Activated CD4-positive, alpha-beta T cell treated with anti-CD3 and anti-CD28 coated beads, Interleukin-2, amount 50 U/mL, for 16 hours (primary cell): ENCODE measurements around the gene FUBP3.
"Not testable (repeated sequence)": the region's sequence is repeated elsewhere in the genome, so short reads cannot be mapped to it uniquely, and the experiment has no call there.

Experiments
- DNase-seq: peaks from one replicate; pipeline ENCODE4 v3.0.0-alpha.2; 2020

FUBP3 gene

GRCh38 chr9:130664251-130665028 is 85.1 kb downstream of the FUBP3 start, which contains the start of gene PRDM12:
PRDM12 (plus strand) TSS chr9:130664594; CDS start chr9:130664654, 60 bp downstream.
- no peak for DNase-seq

GRCh38 chr9:130665029-130665430 is 85.7 kb downstream of the FUBP3 start:
- DNase-seq = no peak

DNA sequence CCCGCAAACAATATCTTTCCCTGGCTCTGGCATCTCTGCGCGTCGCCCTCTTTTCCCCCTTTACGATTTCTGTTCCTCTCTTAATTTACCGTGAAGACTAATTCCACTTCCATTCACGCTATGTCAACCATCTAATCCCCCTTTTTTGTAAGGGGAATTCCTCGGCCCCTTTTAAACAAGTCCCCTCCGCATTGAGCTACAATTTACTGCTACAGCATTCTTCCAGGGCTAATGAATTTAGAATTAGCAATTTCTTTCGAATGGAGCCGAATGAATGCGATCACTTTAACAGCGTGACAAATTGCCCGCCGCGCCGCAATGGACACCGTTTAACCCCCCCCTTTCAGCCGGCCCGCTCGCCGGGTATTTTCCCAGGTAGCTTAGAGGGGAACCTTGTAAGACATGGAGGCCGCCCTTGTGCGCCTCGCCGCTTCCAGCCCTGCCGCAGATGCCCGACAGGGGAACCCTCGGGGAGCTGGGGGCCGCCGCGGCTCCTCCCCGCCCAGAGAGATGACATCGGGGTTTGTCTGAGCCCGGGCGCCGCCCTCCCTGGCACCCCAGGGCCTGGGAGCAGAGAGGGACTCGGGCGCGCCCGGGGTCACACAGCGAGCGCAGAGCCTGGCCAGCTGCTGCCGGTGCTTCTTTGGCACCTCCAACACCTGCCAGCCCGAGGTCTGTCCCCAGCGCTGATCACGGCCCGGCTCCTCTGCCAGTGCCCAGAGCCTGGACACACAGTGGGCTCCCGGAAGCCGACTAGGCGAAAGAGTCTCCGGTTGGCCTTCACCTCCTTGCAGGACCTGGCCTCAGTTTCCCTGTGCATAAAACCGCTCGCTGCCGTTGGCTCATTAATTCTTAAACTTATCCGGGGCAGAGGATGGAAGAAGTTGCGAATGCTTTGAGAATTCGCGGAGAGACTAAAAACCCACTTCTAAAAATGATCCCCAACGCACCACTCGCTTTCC is 86.3 kb downstream of the FUBP3 start:
- no peak for DNase-seq

DNA sequence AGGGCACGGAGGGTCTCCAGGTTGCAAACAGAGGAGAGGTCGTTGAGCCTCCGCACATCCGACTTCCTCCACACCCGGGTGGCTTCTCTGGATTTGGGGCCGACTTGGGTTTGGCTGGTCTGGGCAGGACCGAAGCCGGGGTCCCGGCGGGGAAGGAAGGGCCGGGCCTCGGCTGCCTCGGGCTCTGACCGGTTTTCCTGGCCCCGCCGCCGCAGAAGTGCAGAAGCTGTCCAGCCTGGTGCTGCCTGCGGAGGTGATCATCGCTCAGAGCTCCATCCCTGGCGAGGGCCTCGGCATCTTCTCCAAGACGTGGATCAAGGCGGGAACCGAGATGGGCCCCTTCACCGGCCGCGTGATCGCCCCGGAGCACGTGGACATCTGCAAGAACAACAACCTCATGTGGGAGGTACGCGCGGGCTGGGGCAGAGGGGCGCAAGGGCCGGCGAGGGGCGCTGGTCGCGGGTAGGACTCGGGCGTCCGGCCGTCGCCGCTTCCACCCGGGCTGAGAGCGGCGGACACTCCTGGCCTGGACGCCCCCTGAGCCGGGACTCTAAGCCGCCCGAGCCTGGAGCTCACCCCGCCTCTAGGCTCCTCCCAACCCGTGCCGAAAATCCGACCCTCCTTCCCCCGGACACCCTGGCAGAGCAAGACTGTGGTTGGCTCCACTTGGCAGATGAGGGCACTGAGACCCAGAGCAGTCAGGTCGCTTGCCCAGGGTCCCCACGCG is 87.2 kb downstream of the FUBP3 start:
- no peak for DNase-seq

DNA sequence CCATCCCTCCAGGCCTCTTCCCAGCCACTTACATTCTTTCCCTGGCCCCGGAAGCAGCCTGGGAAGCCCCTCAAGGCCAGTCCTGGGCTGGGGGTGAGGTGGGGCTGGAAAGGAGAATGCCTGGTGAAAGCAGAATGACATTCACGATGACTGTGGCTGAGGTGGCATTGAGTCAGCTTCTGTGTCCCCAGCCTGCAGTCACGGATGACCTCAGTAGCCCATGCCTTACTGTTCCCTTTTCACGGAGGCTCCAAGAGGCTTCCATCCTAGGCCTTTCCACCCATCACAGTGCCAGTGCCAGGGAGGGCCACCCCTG is 87.7 kb downstream of the FUBP3 start:
- no peak for DNase-seq

GRCh38 chr9:130668196-130668595 is 88.8 kb downstream of the FUBP3 start:
- no peak for DNase-seq

GRCh38 chr9:130668659-130669058 is 89.3 kb downstream of the FUBP3 start:
- no peak for DNase-seq

DNA sequence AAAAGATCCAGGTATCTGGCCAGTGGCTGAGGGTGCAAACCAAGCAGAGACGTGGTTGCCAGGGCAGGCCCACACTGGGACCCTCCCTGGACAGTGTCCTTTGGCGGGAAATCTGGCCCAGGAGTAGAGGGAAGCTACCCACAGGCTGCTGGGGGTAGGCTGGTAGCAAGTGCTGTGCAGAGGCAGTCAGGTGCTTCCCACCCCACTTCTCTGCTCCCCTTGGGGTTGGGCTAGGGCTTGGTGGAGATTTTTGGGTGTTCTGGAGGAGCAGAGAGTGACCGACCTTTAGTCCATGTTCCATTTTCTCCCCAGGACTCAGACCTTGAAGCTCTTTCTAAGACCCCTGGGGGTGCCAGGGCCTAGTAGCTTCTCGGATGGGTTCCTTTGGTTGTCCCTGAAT is 90.6 kb downstream of the FUBP3 start:
- no peak for DNase-seq

GRCh38 chr9:130670644-130671043 is 91.3 kb downstream of the FUBP3 start:
- no peak for DNase-seq

DNA sequence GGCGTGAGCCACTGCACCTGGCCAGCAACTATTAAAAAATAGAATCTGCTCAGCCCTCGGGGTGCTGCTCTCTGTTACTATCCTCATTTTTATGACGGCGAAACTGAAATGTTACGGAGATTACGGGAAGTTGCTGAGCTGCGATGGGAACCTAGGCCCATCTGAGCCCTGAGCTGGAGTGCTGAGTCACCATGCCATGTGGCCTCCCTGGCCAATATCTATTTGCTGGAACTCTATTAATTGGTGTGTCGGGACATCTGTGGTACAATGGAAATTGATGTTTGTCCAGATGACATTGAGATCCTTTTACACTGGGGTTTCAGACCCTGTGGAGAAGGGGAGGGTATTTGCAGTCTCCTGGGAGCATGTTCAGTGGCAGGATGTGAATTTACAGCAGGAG is 93.1 kb downstream of the FUBP3 start:
- DNase-seq = no peak

DNA sequence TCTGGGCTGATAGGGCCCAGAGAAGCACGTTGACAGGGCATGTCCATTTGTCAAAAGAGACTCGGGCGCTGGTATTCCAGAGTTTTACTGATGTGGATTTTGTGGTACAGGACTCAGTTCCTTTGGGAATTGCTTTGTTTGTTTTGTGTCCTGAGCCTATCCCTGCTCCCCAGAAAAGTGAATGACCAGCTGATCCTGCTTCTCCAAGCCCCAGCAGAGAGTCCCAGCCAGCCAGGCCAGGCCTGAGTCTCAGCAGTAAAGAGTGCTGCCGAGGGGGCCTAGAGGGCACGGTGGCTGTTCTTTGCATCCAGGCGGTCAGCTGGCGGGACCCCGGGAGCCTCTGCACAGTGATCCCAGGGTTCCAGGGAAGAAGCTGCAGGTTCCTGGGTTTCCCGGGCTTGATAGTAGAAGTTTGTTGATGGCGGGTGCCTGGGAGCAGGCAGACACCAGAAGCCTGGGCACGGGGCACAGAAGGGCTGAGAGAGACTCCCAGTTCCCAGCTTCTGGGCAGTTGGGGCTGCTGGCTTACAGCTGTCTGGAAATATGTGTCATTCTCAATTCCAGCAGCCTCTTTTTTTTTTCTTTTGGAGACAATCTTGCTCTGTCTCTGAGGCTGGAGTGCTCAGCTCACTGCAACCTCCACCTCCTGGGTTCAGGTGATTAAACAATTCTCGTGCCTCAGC is 93.7 kb downstream of the FUBP3 start:
- DNase-seq = no peak

- DNase-seq = no peak
Measured at GRCh38 chr9:130675396-130675795, 96.0 kb downstream of the FUBP3 start.

- no peak for DNase-seq
Measured at GRCh38 chr9:130677252-130677651, 97.9 kb downstream of the FUBP3 start.

DNA sequence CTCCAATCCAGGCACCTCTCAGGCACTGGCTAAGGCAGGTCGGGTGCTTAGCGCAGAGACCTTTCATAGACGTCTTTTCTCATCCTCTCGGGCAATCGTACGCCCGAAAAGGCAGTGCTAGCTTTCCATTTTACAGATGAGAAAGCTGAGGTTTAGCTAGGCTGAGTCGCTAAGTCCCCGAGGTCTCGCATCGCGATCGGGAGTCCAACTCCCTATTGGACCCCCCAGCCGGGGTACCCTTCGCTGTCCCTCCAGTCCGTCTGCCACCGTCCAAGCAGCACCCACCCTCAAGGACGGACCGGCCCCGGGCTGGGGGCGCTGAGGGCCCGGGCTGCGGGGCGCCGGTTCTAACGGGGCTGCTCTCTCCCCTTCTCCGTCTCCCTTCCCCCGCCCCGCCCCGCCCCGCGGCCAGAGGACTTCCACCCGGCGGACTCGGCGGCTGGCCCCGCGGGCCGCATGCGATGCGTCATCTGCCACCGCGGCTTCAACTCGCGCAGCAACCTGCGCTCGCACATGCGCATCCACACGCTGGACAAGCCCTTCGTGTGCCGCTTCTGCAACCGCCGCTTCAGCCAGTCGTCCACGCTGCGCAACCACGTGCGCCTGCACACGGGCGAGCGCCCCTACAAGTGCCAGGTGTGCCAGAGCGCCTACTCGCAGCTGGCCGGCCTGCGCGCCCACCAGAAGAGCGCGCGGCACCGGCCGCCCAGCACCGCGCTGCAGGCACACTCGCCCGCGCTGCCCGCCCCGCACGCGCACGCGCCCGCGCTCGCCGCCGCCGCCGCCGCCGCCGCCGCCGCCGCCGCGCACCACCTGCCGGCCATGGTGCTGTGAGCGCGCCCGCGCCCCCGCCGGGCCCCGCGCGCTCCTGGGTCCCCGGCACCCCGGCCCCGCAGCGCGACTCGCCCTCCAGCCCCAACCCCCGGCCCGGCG is 101.7 kb downstream of the FUBP3 start:
- DNase-seq = peak; percentile 77

DNA sequence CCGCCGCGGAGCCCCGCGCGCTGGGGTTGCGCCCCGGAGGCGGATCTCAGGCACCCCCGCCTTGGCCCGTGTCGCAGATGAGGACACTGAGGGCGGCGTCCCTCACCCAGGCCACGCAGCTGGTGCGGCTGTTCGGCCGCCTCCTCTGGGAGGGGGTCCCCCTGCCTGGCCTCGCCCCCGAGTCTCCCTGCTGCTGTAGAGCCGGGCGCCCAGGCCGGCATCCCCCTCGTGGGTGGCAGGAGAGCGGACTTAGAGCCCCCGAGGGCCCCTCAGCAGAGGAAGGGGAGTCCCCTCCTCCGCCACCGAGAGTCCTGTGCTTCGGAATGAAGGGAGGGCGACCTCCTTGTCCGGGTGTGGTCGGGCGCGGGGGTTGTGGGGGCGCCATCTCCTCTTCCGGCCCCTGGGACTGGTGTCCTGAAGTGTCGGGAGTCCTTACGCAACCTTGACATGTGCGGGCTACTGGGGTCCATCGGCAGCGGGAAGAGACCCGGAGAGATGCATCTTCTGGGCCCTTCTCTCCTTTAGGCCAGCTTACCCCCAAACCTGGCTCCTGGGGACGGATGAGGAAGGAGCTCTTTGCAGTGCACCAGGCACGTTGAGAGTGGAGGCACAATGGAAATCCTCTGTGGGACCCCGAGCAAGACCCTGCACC is 102.5 kb downstream of the FUBP3 start:
- no peak for DNase-seq

GRCh38 chr9:130682421-130683121 is 103.2 kb downstream of the FUBP3 start:
- DNase-seq = peak; percentile 58

DNA sequence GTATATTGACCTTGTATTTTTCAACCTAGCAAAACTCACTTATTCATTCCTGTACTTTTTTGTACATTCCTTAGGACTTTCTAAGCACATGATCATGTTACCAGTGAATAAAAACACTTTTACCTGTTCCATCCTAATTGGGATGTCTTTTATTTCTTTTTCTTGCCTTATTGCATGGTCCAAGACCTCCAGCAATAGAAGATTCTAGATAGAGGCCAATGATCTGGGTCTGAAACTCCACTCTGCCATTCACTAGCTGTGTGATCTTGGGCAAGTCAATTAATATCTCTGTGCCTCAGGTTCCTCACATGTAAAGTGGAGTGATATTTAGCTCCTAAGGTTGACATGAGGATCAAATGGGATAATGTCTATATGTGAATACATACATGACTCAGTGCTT is 105.7 kb downstream of the FUBP3 start:
- no peak for DNase-seq

DNA sequence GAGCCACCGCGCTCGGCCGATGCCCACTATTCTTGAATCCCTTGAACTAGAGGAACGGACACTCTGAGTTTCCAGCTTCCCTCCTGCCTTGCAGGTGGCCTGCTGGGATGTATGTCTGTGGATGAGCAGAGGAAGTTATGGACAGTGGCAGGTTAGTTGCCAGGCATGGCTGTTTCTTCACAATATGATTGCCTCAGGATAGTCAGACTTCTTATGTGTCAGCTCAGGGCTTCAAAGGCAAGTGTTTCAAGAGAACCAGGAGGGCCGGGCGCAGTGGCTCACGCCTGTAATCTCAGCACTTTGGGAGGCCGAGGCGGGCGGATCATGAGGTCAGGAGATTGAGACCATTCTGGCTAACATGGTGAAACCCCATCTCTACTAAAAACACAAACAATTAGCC is 106.6 kb downstream of the FUBP3 start:
- DNase-seq = not testable (repeated sequence)

GRCh38 chr9:130687615-130688014 is 108.2 kb downstream of the FUBP3 start:
- no peak for DNase-seq
